Measurements from ENCODE around the gene B3GALT6. TPM values are rescaled to one million over a fixed set of nuclear protein-coding genes. Genes with fewer than 3 reads are reported as not detected.

Gene B3GALT6
- total RNA-seq, result 20.8 and 35.1 TPM in 2 replicates

GRCh38 chr1:1232208-1232795 is at the start of gene B3GALT6:
B3GALT6 (plus strand) TSS chr1:1232237; CDS start chr1:1232279, 42 bp downstream.

GRCh38 chr1:1206376-1206965 is 25.6 kb upstream of the B3GALT6 start, which contains the start of gene TNFRSF18:
TNFRSF18 (minus strand) TSS chr1:1206592; CDS start chr1:1206571, 21 bp downstream.

GRCh38 chr1:1213345-1214265 is 18.4 kb upstream of the B3GALT6 start, which contains the start of gene TNFRSF4:
TNFRSF4 (minus strand) TSS chr1:1214153; CDS start chr1:1214127, 26 bp downstream.

GRCh38 chr1:1231400-1232207 is 433 bp upstream of the B3GALT6 start, which contains the start of gene SDF4:
SDF4 (minus strand) TSS chr1:1232001; CDS start chr1:1228772, 3,229 bp downstream.

GRCh38 chr1:1246577-1247340 is 14.7 kb downstream of the B3GALT6 start, which contains the start of gene C1QTNF12:
C1QTNF12 (minus strand) TSS chr1:1246722; CDS start chr1:1246690, 32 bp downstream.

GRCh38 chr1:1273512-1274298 is 41.7 kb downstream of the B3GALT6 start, which contains the start of gene UBE2J2:
UBE2J2 (minus strand) TSS chr1:1273854; CDS start chr1:1267992, 5,862 bp downstream.

Other genes with a start within 250 kb of the B3GALT6 start
- 109 and 135 TPM in 2 replicates for gene HES4, start 232.1 kb upstream of the B3GALT6 start, total RNA-seq
- gene ISG15, start 218.7 kb upstream of the B3GALT6 start, total RNA-seq, result 302 and 2,072 TPM in 2 replicates
- 56.2 and 70.7 TPM in 2 replicates for gene AGRN, start 212.1 kb upstream of the B3GALT6 start, total RNA-seq
- gene RNF223, start 157.9 kb upstream of the B3GALT6 start, total RNA-seq, result not detected in 2 replicates
- gene C1orf159, start 116.1 kb upstream of the B3GALT6 start, total RNA-seq, result 5.2 and 5.9 TPM in 2 replicates
- not detected in 2 replicates for gene TTLL10, start 58.4 kb upstream of the B3GALT6 start, total RNA-seq
- gene TNFRSF18, start 25.6 kb upstream of the B3GALT6 start, total RNA-seq, result not detected in 2 replicates
- 0.61 and 0.65 TPM in 2 replicates for gene TNFRSF4, start 18.1 kb upstream of the B3GALT6 start, total RNA-seq
- gene SDF4, start 236 bp upstream of the B3GALT6 start, total RNA-seq, result 78.0 and 108 TPM in 2 replicates
- 0.32 and 0.76 TPM in 2 replicates for gene C1QTNF12, start 14.5 kb downstream of the B3GALT6 start, total RNA-seq
- 41.3 and 52.3 TPM in 2 replicates for gene UBE2J2, start 41.6 kb downstream of the B3GALT6 start, total RNA-seq
- gene SCNN1D, start 48.2 kb downstream of the B3GALT6 start, total RNA-seq, result 0.32 and 0.46 TPM in 2 replicates
- 13.1 and 23.1 TPM in 2 replicates for gene ACAP3, start 75.7 kb downstream of the B3GALT6 start, total RNA-seq
- gene PUSL1, start 76.4 kb downstream of the B3GALT6 start, total RNA-seq, result 15.5 and 17.2 TPM in 2 replicates
- gene INTS11, start 92.4 kb downstream of the B3GALT6 start, total RNA-seq, result 41.3 and 52.6 TPM in 2 replicates
- gene CPTP, start 92.6 kb downstream of the B3GALT6 start, total RNA-seq, result 9.0 and 11.4 TPM in 2 replicates
- gene TAS1R3, start 99.0 kb downstream of the B3GALT6 start, total RNA-seq, result under 0.01 and 0.30 TPM in 2 replicates
- 39.2 and 48.4 TPM in 2 replicates for gene DVL1, start 117.2 kb downstream of the B3GALT6 start, total RNA-seq
- 1.6 and 2.1 TPM in 2 replicates for gene MXRA8, start 126.3 kb downstream of the B3GALT6 start, total RNA-seq
- gene AURKAIP1, start 143.0 kb downstream of the B3GALT6 start, total RNA-seq, result 113 and 146 TPM in 2 replicates
- gene CCNL2, start 167.1 kb downstream of the B3GALT6 start, total RNA-seq, result 82.2 and 111 TPM in 2 replicates
- gene MRPL20, start 175.1 kb downstream of the B3GALT6 start, total RNA-seq, result 122 and 126 TPM in 2 replicates
- under 0.01 TPM in 1 of 2 replicates, not detected in the other for gene ANKRD65, start 189.0 kb downstream of the B3GALT6 start, total RNA-seq
- 0.91 and 1.6 TPM in 2 replicates for gene VWA1, start 203.5 kb downstream of the B3GALT6 start, total RNA-seq
- gene ATAD3C, start 217.5 kb downstream of the B3GALT6 start, total RNA-seq, result not detected in 2 replicates
- 28.1 and 28.3 TPM in 2 replicates for gene ATAD3B, start 239.5 kb downstream of the B3GALT6 start, total RNA-seq

Measured in epithelial cell of umbilical artery (primary cell).